ENCODE results near the gene HOOK2. TPM values are rescaled to one million over a fixed set of nuclear protein-coding genes. Genes with fewer than 3 reads are reported as not detected.

The HOOK2 gene
- total and polyA plus RNA-seq, 2 of the 13 experiments (the other 11 are each of a cell fraction or from before 2014, with no cell fraction given): 9.2 to 12.9 TPM

GRCh38 chr19:12770922-12771321 lies 4.4 kb downstream of the HOOK2 start (continued):
- TF ChIP-seq BRF2 (CRISPR knock-in tag; IDR thresholded peaks at IDR 0.05) (no peak), CREM (IDR thresholded peaks at IDR 0.05) (no peak), CREM (CRISPR knock-in tag; IDR thresholded peaks at IDR 0.05) (no peak), MLXIP (CRISPR knock-in tag; IDR thresholded peaks at IDR 0.05; ENCODE audit: borderline replicate concordance) (no peak), ONECUT2 (CRISPR knock-in tag; IDR thresholded peaks at IDR 0.05) (no peak), ZNF720 (CRISPR knock-in tag; IDR thresholded peaks at IDR 0.05) (no peak), TBP (CRISPR knock-in tag; IDR thresholded peaks at IDR 0.05) (no peak), HNRNPLL (IDR thresholded peaks at IDR 0.05; ENCODE audit: low read depth, low read length, poor library complexity, severe bottlenecking) (no peak), MLLT10 (CRISPR knock-in tag; IDR thresholded peaks at IDR 0.05) (no peak), ZNF496 (CRISPR knock-in tag; IDR thresholded peaks at IDR 0.05; ENCODE audit: insufficient replicate concordance) (no peak), THAP11 (CRISPR knock-in tag; IDR thresholded peaks at IDR 0.05) (no peak), SP4 (CRISPR knock-in tag; IDR thresholded peaks at IDR 0.05) (no peak)

All from HepG2 (cell line).